HUES48 (cell line): ENCODE results near the gene RNF220.

Experiments used
- H3K27ac ChIP-seq: one replicate; pipeline ENCODE4 v1.7.0; 2013; ENCODE audit warnings: low read depth, low read length, inconsistent platforms
- H3K27me3 ChIP-seq: 2 replicates; pipeline ENCODE4 v1.6.1; 2013; ENCODE audit warnings: mild to moderate bottlenecking, low read length; ENCODE audit not compliant: control insufficient read depth, insufficient read depth
- H3K36me3 ChIP-seq: 2 replicates; pipeline ENCODE4 v1.6.1; 2013; ENCODE audit warnings: low read length; ENCODE audit not compliant: control insufficient read depth, insufficient read depth
- H3K4me1 ChIP-seq: 2 replicates; pipeline ENCODE4 v1.6.1; 2013; ENCODE audit warnings: mild to moderate bottlenecking, low read length; ENCODE audit not compliant: control insufficient read depth, insufficient read depth
- H3K4me3 ChIP-seq: 2 replicates; pipeline ENCODE4 v1.5.1; 2013; ENCODE audit warnings: mild to moderate bottlenecking, low read depth, low read length
- H3K9ac ChIP-seq: 2 replicates; pipeline ENCODE4 v1.6.1; 2013; ENCODE audit warnings: mild to moderate bottlenecking, low read depth, low read length, moderate library complexity
- H3K9me3 ChIP-seq: 2 replicates; pipeline ENCODE4 v1.6.1; 2013; ENCODE audit warnings: low read length; ENCODE audit not compliant: control insufficient read depth, insufficient read depth

RNF220 gene

GRCh38 chr1:44408212-44408582, 3.1 kb downstream of the RNF220 start:
- Histone ChIP-seq H3K9ac (peak overlapping the region; percentile 24; the same call in 1 of the 2 replicates), H3K9me3 (no peaks in the 10 kb centered on the region), H3K36me3 (peaks cover 13% of the 10 kb centered on the region), H3K27me3 (peaks cover 80% of the 10 kb centered on the region), H3K27ac (no peak overlapping the region), H3K4me1 (peaks cover 25% of the 10 kb centered on the region), H3K4me3 (peak overlapping the region; percentile 95)

- Histone ChIP-seq H3K27me3 (peaks cover 87% of the 10 kb centered on the region), H3K9ac (no peak overlapping the region), H3K4me3 (peak overlapping the region; percentile 95)
Measured at GRCh38 chr1:44408632-44409602, 3.9 kb downstream of the RNF220 start.

GRCh38 chr1:44409757-44410156, 4.7 kb downstream of the RNF220 start:
- Histone ChIP-seq H3K27ac (no peak overlapping the region), H3K4me3 (no peak overlapping the region), H3K9me3 (no peaks in the 10 kb centered on the region), H3K36me3 (peaks cover 14% of the 10 kb centered on the region), H3K9ac (no peak overlapping the region), H3K4me1 (peaks cover 21% of the 10 kb centered on the region), H3K27me3 (peaks cover 95% of the 10 kb centered on the region)

More at GRCh38 chr1:44408632-44409602, 3.9 kb downstream of the RNF220 start:
- Histone ChIP-seq H3K9me3 (no peaks in the 10 kb centered on the region), H3K36me3 (peaks cover 14% of the 10 kb centered on the region), H3K27ac (no peak overlapping the region), H3K4me1 (peaks cover 25% of the 10 kb centered on the region)

GRCh38 chr1:44411861-44412260, 6.8 kb downstream of the RNF220 start:
- H3K9me3 ChIP-seq, result no peaks in the 10 kb centered on the region
- H3K27ac ChIP-seq, result no peak overlapping the region
- H3K9ac ChIP-seq, result no peak overlapping the region
- peaks cover 25% of the 10 kb centered on the region for H3K36me3 ChIP-seq
- peaks cover 99% of the 10 kb centered on the region for H3K27me3 ChIP-seq
- peaks cover 28% of the 10 kb centered on the region for H3K4me1 ChIP-seq
- no peak overlapping the region for H3K4me3 ChIP-seq

- peaks cover 25% of the 10 kb centered on the region for H3K36me3 ChIP-seq
- H3K4me3 ChIP-seq, result no peak overlapping the region
- H3K27ac ChIP-seq, result no peak overlapping the region
- H3K9me3 ChIP-seq, result no peaks in the 10 kb centered on the region
- peaks cover 33% of the 10 kb centered on the region for H3K4me1 ChIP-seq
- no peak overlapping the region for H3K9ac ChIP-seq
- peaks cover 96% of the 10 kb centered on the region for H3K27me3 ChIP-seq
Measured at GRCh38 chr1:44412601-44413000, 7.5 kb downstream of the RNF220 start.

- H3K4me3 ChIP-seq, result no peak overlapping the region
- H3K27me3 ChIP-seq, result peaks cover 94% of the 10 kb centered on the region
- peaks cover 27% of the 10 kb centered on the region for H3K4me1 ChIP-seq
Measured at GRCh38 chr1:44413740-44414139, 8.7 kb downstream of the RNF220 start.

GRCh38 chr1:44415013-44415412, 10.0 kb downstream of the RNF220 start:
- Histone ChIP-seq H3K27me3 (peaks cover 93% of the 10 kb centered on the region), H3K9ac (no peak overlapping the region), H3K36me3 (peaks cover 25% of the 10 kb centered on the region), H3K27ac (no peak overlapping the region), H3K4me1 (peaks cover 21% of the 10 kb centered on the region), H3K4me3 (no peak overlapping the region), H3K9me3 (no peaks in the 10 kb centered on the region)

More at GRCh38 chr1:44413740-44414139, 8.7 kb downstream of the RNF220 start:
- no peak overlapping the region for H3K9ac ChIP-seq
- H3K36me3 ChIP-seq, result peaks cover 25% of the 10 kb centered on the region
- no peaks in the 10 kb centered on the region for H3K9me3 ChIP-seq
- H3K27ac ChIP-seq, result no peak overlapping the region

GRCh38 chr1:44416408-44416807, 11.4 kb downstream of the RNF220 start:
- H3K36me3 ChIP-seq, result peaks cover 25% of the 10 kb centered on the region
- peaks cover 86% of the 10 kb centered on the region for H3K27me3 ChIP-seq
- H3K4me1 ChIP-seq, result peaks cover 18% of the 10 kb centered on the region
- H3K9ac ChIP-seq, result no peak overlapping the region
- H3K9me3 ChIP-seq, result no peaks in the 10 kb centered on the region
- no peak overlapping the region for H3K4me3 ChIP-seq
- H3K27ac ChIP-seq, result no peak overlapping the region

- no peak overlapping the region; the same call in 1 of the 2 replicates for H3K9ac ChIP-seq
- peaks cover 28% of the 10 kb centered on the region for H3K4me1 ChIP-seq
- peaks cover 75% of the 10 kb centered on the region for H3K27me3 ChIP-seq
- peaks cover 19% of the 10 kb centered on the region for H3K36me3 ChIP-seq
- peak overlapping the region; percentile 63 for H3K4me3 ChIP-seq
- peak overlapping the region; percentile 46 for H3K27ac ChIP-seq
- no peaks in the 10 kb centered on the region for H3K9me3 ChIP-seq
Measured at GRCh38 chr1:44417351-44418021, 12.4 kb downstream of the RNF220 start.

GRCh38 chr1:44418022-44418673, 13.1 kb downstream of the RNF220 start:
- peaks cover 30% of the 10 kb centered on the region for H3K4me1 ChIP-seq
- H3K36me3 ChIP-seq, result peaks cover 13% of the 10 kb centered on the region
- H3K27me3 ChIP-seq, result peaks cover 69% of the 10 kb centered on the region
- peak overlapping the region; percentile 63 for H3K4me3 ChIP-seq
- H3K9me3 ChIP-seq, result no peaks in the 10 kb centered on the region
- peak overlapping the region; percentile 41 for H3K9ac ChIP-seq
- H3K27ac ChIP-seq, result no peak overlapping the region
